ENCODE data around the gene FAIM.
A peak's percentile ranks its signal among the peaks of the same experiment; 100 is the strongest.
"Not testable (repeated sequence)": the region's sequence is repeated elsewhere in the genome, so short reads cannot be mapped to it uniquely, and the experiment has no call there.

The FAIM gene

DNA sequence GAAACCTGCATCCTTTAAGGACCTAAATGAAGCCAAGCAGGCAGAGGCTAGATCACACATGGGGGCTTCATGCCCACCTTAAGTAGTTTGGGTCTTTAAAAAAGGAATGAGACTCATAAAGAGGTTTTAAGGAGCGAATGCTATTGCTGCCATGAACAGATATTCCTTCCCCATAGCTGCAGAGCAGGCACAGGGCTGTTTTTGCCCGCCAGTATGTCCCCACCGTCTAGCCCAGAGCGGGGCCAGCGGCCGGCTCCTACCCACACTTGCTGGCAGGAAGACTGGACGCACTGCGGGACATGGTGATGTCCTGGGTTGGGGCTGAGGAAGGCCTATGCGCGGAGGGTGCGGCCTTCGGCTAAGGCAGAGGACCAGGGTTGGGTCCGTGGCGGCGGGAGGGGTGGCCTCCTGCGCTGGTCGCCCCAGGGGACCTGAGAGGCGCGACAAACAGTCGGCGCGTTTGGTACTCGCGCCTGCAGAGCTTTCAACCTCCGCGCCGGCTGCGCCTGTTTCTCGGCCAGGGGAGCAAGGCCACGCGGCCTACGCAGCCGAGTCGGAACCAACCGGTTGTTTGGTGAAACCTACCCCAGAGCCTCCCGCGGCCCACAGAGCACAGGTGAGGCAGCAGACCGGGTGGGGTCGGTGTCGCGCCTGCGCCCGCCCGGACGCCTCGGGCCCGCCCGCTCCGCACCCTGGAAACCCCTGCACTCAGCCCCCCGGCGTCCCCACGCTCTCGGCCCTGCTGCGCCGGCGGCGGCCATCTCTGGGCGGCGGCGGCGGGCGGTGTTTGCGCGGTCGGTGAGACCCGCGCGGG lies at the start of gene FAIM:
Gene FAIM (plus strand): TSS at position 450 of the 814 bp plus-strand sequence. CDS start 10,956 bp downstream, outside the sequence.
- H3K4me1 ChIP-seq (ENCODE audit: control insufficient read depth, insufficient read depth, low read length) = peaks cover 6% of the 10 kb centered on the region
- H3K9ac ChIP-seq (ENCODE audit: low read length) = peak within 1 kb of the TSS; percentile 94
- peak within 1 kb of the TSS; percentile 66 for H3K4me3 ChIP-seq (ENCODE audit: low read length)
- no peaks in the 10 kb centered on the region for H3K36me3 ChIP-seq (ENCODE audit: control insufficient read depth, insufficient read depth, low read length)
- no peaks in the 10 kb centered on the region for H3K9me3 ChIP-seq (ENCODE audit: control insufficient read depth, low read length)
- no peaks in the 10 kb centered on the region for H3K27me3 ChIP-seq (ENCODE audit: control insufficient read depth, insufficient read depth, low read length)

GRCh38 chr3:138559134-138559533 lies 49.4 kb upstream of the FAIM start:
- Histone ChIP-seq H3K9ac (ENCODE audit: low read length) (no peak overlapping the region), H3K9me3 (ENCODE audit: control insufficient read depth, low read length) (no peaks in the 10 kb centered on the region), H3K27me3 (ENCODE audit: control insufficient read depth, insufficient read depth, low read length) (no peaks in the 10 kb centered on the region), H3K4me3 (ENCODE audit: low read length) (no peak overlapping the region), H3K4me1 (ENCODE audit: control insufficient read depth, insufficient read depth, low read length) (no peaks in the 10 kb centered on the region), H3K36me3 (ENCODE audit: control insufficient read depth, insufficient read depth, low read length) (no peaks in the 10 kb centered on the region)

DNA sequence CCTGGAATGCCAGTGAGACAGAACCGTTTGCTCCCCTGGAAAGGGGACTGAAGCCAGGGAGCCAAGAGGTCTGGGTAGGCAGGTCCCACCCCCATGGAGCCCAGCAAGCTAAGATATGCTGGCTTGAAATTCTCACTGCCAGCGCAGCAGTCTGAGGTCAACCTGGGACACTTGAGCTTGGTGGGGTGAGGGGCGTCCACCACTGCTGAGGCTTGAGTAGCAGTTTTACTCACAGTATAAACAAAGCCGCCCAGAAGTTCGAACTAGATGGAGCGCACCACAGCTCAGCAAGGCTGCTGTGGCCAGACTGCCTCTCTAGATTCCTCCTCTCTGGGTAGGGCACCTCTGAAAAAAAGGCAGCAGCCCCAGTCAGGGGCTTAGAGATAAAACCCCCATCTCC lies 48.1 kb upstream of the FAIM start:
- Histone ChIP-seq H3K9me3 (ENCODE audit: control insufficient read depth, low read length) (no peaks in the 10 kb centered on the region), H3K4me3 (ENCODE audit: low read length) (no peak overlapping the region), H3K36me3 (ENCODE audit: control insufficient read depth, insufficient read depth, low read length) (no peaks in the 10 kb centered on the region), H3K9ac (ENCODE audit: low read length) (no peak overlapping the region), H3K27me3 (ENCODE audit: control insufficient read depth, insufficient read depth, low read length) (no peaks in the 10 kb centered on the region), H3K4me1 (ENCODE audit: control insufficient read depth, insufficient read depth, low read length) (no peaks in the 10 kb centered on the region)

GRCh38 chr3:138562902-138563301 lies 45.7 kb upstream of the FAIM start:
- not testable (repeated sequence) for H3K27me3 ChIP-seq (ENCODE audit: control insufficient read depth, insufficient read depth, low read length); H3K4me3 ChIP-seq (ENCODE audit: low read length); H3K9ac ChIP-seq (ENCODE audit: low read length); H3K36me3 ChIP-seq (ENCODE audit: control insufficient read depth, insufficient read depth, low read length); H3K4me1 ChIP-seq (ENCODE audit: control insufficient read depth, insufficient read depth, low read length); H3K9me3 ChIP-seq (ENCODE audit: control insufficient read depth, low read length)

DNA sequence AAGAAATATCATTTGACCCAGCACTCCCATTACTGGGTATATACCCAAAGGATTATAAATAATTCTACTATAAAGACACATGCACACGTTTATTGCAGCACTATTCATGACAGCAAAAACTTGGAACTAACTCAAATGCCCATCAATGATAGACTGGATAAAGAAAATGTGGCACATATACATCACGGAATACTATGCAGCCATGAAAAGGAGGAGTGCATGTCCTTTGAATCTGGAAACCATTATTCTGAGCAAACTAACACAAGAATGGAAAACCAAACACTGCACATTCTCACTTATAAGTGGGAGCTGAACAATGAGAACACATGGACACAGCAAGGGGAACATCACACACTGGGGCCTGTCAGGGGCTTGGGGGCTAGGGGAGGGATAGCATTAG lies 42.3 kb upstream of the FAIM start:
- H3K36me3 ChIP-seq (ENCODE audit: control insufficient read depth, insufficient read depth, low read length); H3K9ac ChIP-seq (ENCODE audit: low read length); H3K4me3 ChIP-seq (ENCODE audit: low read length); H3K4me1 ChIP-seq (ENCODE audit: control insufficient read depth, insufficient read depth, low read length); H3K27me3 ChIP-seq (ENCODE audit: control insufficient read depth, insufficient read depth, low read length); H3K9me3 ChIP-seq (ENCODE audit: control insufficient read depth, low read length): not testable (repeated sequence)

- no peaks in the 10 kb centered on the region for H3K27me3 ChIP-seq (ENCODE audit: control insufficient read depth, insufficient read depth, low read length)
- H3K9me3 ChIP-seq (ENCODE audit: control insufficient read depth, low read length) = no peaks in the 10 kb centered on the region
- H3K9ac ChIP-seq (ENCODE audit: low read length) = no peak overlapping the region
- no peaks in the 10 kb centered on the region for H3K4me1 ChIP-seq (ENCODE audit: control insufficient read depth, insufficient read depth, low read length)
- no peaks in the 10 kb centered on the region for H3K36me3 ChIP-seq (ENCODE audit: control insufficient read depth, insufficient read depth, low read length)
- no peak overlapping the region for H3K4me3 ChIP-seq (ENCODE audit: low read length)
Observed at GRCh38 chr3:138567403-138567802, 41.2 kb upstream of the FAIM start.

DNA sequence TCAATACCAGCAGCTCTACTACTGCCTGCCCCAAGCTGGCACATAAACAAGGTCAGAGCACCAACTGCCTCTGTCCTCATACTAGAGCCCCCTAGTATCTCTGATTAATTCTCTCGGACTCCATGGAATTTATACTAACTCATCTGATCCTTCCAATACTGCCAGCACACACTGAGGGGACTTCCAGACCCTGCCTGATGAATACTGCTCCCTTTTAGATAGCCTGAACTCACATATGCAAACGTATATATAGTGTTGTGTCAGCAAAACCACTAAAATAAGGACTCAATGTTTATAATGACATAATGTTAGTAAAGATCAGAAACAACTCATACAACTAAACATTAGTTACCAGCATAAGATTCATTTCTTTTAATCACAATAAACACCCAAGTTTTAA lies 39.5 kb upstream of the FAIM start:
- H3K9ac ChIP-seq (ENCODE audit: low read length) = no peak overlapping the region
- H3K36me3 ChIP-seq (ENCODE audit: control insufficient read depth, insufficient read depth, low read length) = no peaks in the 10 kb centered on the region
- H3K9me3 ChIP-seq (ENCODE audit: control insufficient read depth, low read length) = no peaks in the 10 kb centered on the region
- H3K4me1 ChIP-seq (ENCODE audit: control insufficient read depth, insufficient read depth, low read length) = no peaks in the 10 kb centered on the region
- H3K4me3 ChIP-seq (ENCODE audit: low read length) = no peak overlapping the region
- H3K27me3 ChIP-seq (ENCODE audit: control insufficient read depth, insufficient read depth, low read length) = no peaks in the 10 kb centered on the region

- H3K4me1 ChIP-seq (ENCODE audit: control insufficient read depth, insufficient read depth, low read length); H3K9me3 ChIP-seq (ENCODE audit: control insufficient read depth, low read length); H3K27me3 ChIP-seq (ENCODE audit: control insufficient read depth, insufficient read depth, low read length); H3K36me3 ChIP-seq (ENCODE audit: control insufficient read depth, insufficient read depth, low read length); H3K9ac ChIP-seq (ENCODE audit: low read length); H3K4me3 ChIP-seq (ENCODE audit: low read length): not testable (repeated sequence)
Observed at GRCh38 chr3:138569624-138570023, 38.9 kb upstream of the FAIM start.

GRCh38 chr3:138573138-138573537 lies 35.4 kb upstream of the FAIM start:
- no peak overlapping the region for H3K9ac ChIP-seq (ENCODE audit: low read length)
- no peaks in the 10 kb centered on the region for H3K9me3 ChIP-seq (ENCODE audit: control insufficient read depth, low read length)
- no peaks in the 10 kb centered on the region for H3K4me1 ChIP-seq (ENCODE audit: control insufficient read depth, insufficient read depth, low read length)
- H3K4me3 ChIP-seq (ENCODE audit: low read length) = no peak overlapping the region
- H3K36me3 ChIP-seq (ENCODE audit: control insufficient read depth, insufficient read depth, low read length) = no peaks in the 10 kb centered on the region
- no peaks in the 10 kb centered on the region for H3K27me3 ChIP-seq (ENCODE audit: control insufficient read depth, insufficient read depth, low read length)

DNA sequence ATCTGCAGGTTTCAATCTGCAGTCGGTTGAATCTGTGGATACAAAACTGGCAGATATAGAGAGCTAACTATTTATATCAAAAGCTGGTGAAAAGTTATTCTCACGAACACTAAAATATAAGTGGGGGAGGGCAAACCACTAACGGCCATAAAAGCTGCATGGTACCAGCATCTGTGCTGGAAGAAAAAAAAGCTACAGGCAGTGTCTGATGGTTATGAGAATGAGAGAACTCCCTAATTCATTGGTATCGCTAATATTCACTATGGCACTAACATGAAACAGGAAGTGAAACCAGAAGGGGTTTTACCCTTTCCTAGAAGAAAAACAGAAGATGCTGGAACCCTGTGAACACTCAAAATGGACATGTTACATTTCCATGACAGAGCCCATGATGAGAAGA lies 30.4 kb upstream of the FAIM start:
- Histone ChIP-seq H3K27me3 (ENCODE audit: control insufficient read depth, insufficient read depth, low read length) (no peaks in the 10 kb centered on the region), H3K4me3 (ENCODE audit: low read length) (no peak overlapping the region), H3K9ac (ENCODE audit: low read length) (no peak overlapping the region), H3K36me3 (ENCODE audit: control insufficient read depth, insufficient read depth, low read length) (no peaks in the 10 kb centered on the region), H3K4me1 (ENCODE audit: control insufficient read depth, insufficient read depth, low read length) (no peaks in the 10 kb centered on the region), H3K9me3 (ENCODE audit: control insufficient read depth, low read length) (no peaks in the 10 kb centered on the region)

- Histone ChIP-seq H3K4me3 (ENCODE audit: low read length) (no peak overlapping the region), H3K27me3 (ENCODE audit: control insufficient read depth, insufficient read depth, low read length) (no peaks in the 10 kb centered on the region), H3K4me1 (ENCODE audit: control insufficient read depth, insufficient read depth, low read length) (no peaks in the 10 kb centered on the region), H3K36me3 (ENCODE audit: control insufficient read depth, insufficient read depth, low read length) (no peaks in the 10 kb centered on the region), H3K9ac (ENCODE audit: low read length) (no peak overlapping the region), H3K9me3 (ENCODE audit: control insufficient read depth, low read length) (no peaks in the 10 kb centered on the region)
Observed at GRCh38 chr3:138578961-138579574, 29.5 kb upstream of the FAIM start.

GRCh38 chr3:138587374-138587773 lies 21.2 kb upstream of the FAIM start:
- Histone ChIP-seq H3K4me1 (ENCODE audit: control insufficient read depth, insufficient read depth, low read length) (no peaks in the 10 kb centered on the region), H3K27me3 (ENCODE audit: control insufficient read depth, insufficient read depth, low read length) (no peaks in the 10 kb centered on the region), H3K9ac (ENCODE audit: low read length) (no peak overlapping the region), H3K36me3 (ENCODE audit: control insufficient read depth, insufficient read depth, low read length) (no peaks in the 10 kb centered on the region), H3K4me3 (ENCODE audit: low read length) (no peak overlapping the region), H3K9me3 (ENCODE audit: control insufficient read depth, low read length) (no peaks in the 10 kb centered on the region)
